ENCODE measurements around the gene ERCC1.

- no peak for TF ChIP-seq CTCF (IDR thresholded peaks at IDR 0.05)
- TF ChIP-seq POLR2A (IDR thresholded peaks at IDR 0.05) = no peak
Observed at GRCh38 chr19:45382426-45382825, 41.3 kb downstream of the ERCC1 start.
